Measurements from ENCODE around the gene OR2B2. TPM values are rescaled to one million over a fixed set of nuclear protein-coding genes. Genes with fewer than 3 reads are reported as not detected.

OR2B2 gene
- total RNA-seq (2021), result not detected in 3 replicates
- Bru-seq, nascent RNA, result not detected
- long read RNA-seq, experiment 1, result 0 reads
- long read RNA-seq, experiment 2, result 0 reads
- long read RNA-seq, experiment 3, result 0 reads

- no peak within 1 kb of the TSS for H3K27ac Mint-ChIP-seq
- no peaks in the 10 kb centered on the region for H3K36me3 Mint-ChIP-seq
- no peak within 1 kb of the TSS for H3K4me3 Mint-ChIP-seq
- ATAC-seq, result no peak
- H3K27me3 Mint-ChIP-seq (ENCODE audit: low read depth), result no peaks in the 10 kb centered on the region
- ChIA-PET CTCF (no interaction called here), POLR2A (no interaction called here)
- 0 out of 2 replicates have a peak, but pooled peaks cover 4% of the 10 kb centered on the region for H3K4me1 Mint-ChIP-seq
- no peak for DNase-seq (ENCODE audit: low spot score)
- no peaks in the 10 kb centered on the region for H3K9me3 Mint-ChIP-seq
- TF ChIP-seq ZNF671 (CRISPR knock-in tag; IDR thresholded peaks at IDR 0.05) (no peak), NR2C2 (CRISPR knock-in tag; IDR thresholded peaks at IDR 0.05) (no peak), SMAD4 (CRISPR knock-in tag; IDR thresholded peaks at IDR 0.05) (no peak), ZNF532 (CRISPR knock-in tag; IDR thresholded peaks at IDR 0.05; ENCODE audit: borderline replicate concordance) (no peak), GRHL2 (CRISPR knock-in tag; IDR thresholded peaks at IDR 0.05; ENCODE audit: insufficient replicate concordance, severe bottlenecking) (no peak), PREB (CRISPR knock-in tag; IDR thresholded peaks at IDR 0.05; ENCODE audit: borderline replicate concordance) (no peak), NFYB (CRISPR knock-in tag; conservative IDR thresholded peaks at IDR 0.05; ENCODE audit: low read depth) (no peak), PRDM15 (CRISPR knock-in tag; IDR thresholded peaks at IDR 0.05) (no peak), ERG (CRISPR knock-in tag; IDR thresholded peaks at IDR 0.05) (no peak), GTF2I (CRISPR knock-in tag; conservative IDR thresholded peaks at IDR 0.05) (no peak), ATF2 (CRISPR knock-in tag; IDR thresholded peaks at IDR 0.05; ENCODE audit: borderline replicate concordance, low read depth) (no peak), FOXP4 (CRISPR knock-in tag; IDR thresholded peaks at IDR 0.05) (no peak), ZNF396 (CRISPR knock-in tag; IDR thresholded peaks at IDR 0.05; ENCODE audit: borderline replicate concordance) (no peak), TCF7 (CRISPR knock-in tag; IDR thresholded peaks at IDR 0.05; ENCODE audit: low read depth) (no peak), ATF3 (CRISPR knock-in tag; conservative IDR thresholded peaks at IDR 0.05) (no peak), JUN (CRISPR knock-in tag; IDR thresholded peaks at IDR 0.05) (no peak), NFE2L1 (CRISPR knock-in tag; IDR thresholded peaks at IDR 0.05) (no peak), TP53 (CRISPR knock-in tag; IDR thresholded peaks at IDR 0.05) (no peak), CREB1 (CRISPR knock-in tag; IDR thresholded peaks at IDR 0.05) (no peak), TEAD4 (CRISPR knock-in tag; IDR thresholded peaks at IDR 0.05) (no peak)
Observed at GRCh38 chr6:27911956-27912446, at the start of gene OR2B2. TSS of gene OR2B2 (minus strand) at chr6:27912396. CDS start at chr6:27912319, 77 bp downstream.

All from WTC11 (cell line).